WTC11 (cell line): Measurements from ENCODE around the gene ARHGAP28. TPM values are rescaled to one million over a fixed set of nuclear protein-coding genes. Genes with fewer than 3 reads are reported as not detected.

Source experiments
- ATAC-seq: fragments of 200-7000 bp; cut with Tn5 transposase; 2 replicates; pipeline ENCODE4 v1.10.0; 2021; ENCODE audit warnings: mild to moderate bottlenecking, moderate library complexity
- CTCF ChIA-PET: fragments of 300-600 bp; sonication (Branson Sonifier 250); formaldehyde crosslinking; loops from one replicate; lab custom pipeline; 2021; ENCODE audit warnings: antibody characterized with exemption; lab: Charles Lee
- POLR2A ChIA-PET: fragments of 350-600 bp; sonication (Branson Sonifier 250); formaldehyde crosslinking; loops from one replicate; lab custom pipeline; 2021; ENCODE audit warnings: antibody characterized with exemption; lab: Charles Lee
- DNase-seq: peaks from one replicate; pipeline ENCODE4 v3.0.0; 2021; ENCODE audit warnings: low spot score
- H3K27ac Mint-ChIP-seq: 2 replicates; pipeline ENCODE4 v1.8.0; 2021; ENCODE audit warnings: mixed read lengths
- H3K27me3 Mint-ChIP-seq: 2 replicates; pipeline ENCODE4 v1.8.0; 2021; ENCODE audit warnings: low read depth, mild to moderate bottlenecking, moderate library complexity, mixed read lengths
- H3K36me3 Mint-ChIP-seq: 2 replicates; pipeline ENCODE4 v1.8.0; 2021; ENCODE audit warnings: mixed read lengths
- H3K4me1 Mint-ChIP-seq: 2 replicates; pipeline ENCODE4 v1.8.0; 2022; ENCODE audit warnings: mixed read lengths
- H3K4me3 Mint-ChIP-seq: 2 replicates; pipeline ENCODE4 v1.8.0; 2021; ENCODE audit warnings: mild to moderate bottlenecking, moderate library complexity, mixed read lengths
- H3K9me3 Mint-ChIP-seq: 2 replicates; pipeline ENCODE4 v1.8.0; 2021; ENCODE audit warnings: mixed read lengths
- CREB1 ChIP-seq: sonication (generic); formaldehyde crosslinking; IDR thresholded peaks from 2 replicates; pipeline ENCODE4 v1.8.0; 2023; ENCODE audit warnings: mild to moderate bottlenecking, missing genetic modification reagents
- GABPB1 ChIP-seq: sonication (generic); formaldehyde crosslinking; IDR thresholded peaks from 2 replicates; pipeline ENCODE4 v1.8.1; 2023; ENCODE audit warnings: mild to moderate bottlenecking, missing genetic modification reagents
- GTF2I ChIP-seq: fragments of 250-450 bp; sonication (Bioruptor Pico); conservative IDR thresholded peaks from 2 replicates; pipeline ENCODE4 v1.4.0; 2021; ENCODE audit warnings: mild to moderate bottlenecking
- IRF2 ChIP-seq: sonication (generic); formaldehyde crosslinking; IDR thresholded peaks from 2 replicates; pipeline ENCODE4 v1.8.0; 2022; ENCODE audit warnings: low read depth, missing genetic modification reagents, borderline replicate concordance
- NFATC4 ChIP-seq: fragments of 250-450 bp; sonication (Bioruptor Pico); IDR thresholded peaks from 2 replicates; pipeline ENCODE4 v1.9.0; 2021; ENCODE audit warnings: mild to moderate bottlenecking
- NFE2L1 ChIP-seq: sonication (generic); formaldehyde crosslinking; IDR thresholded peaks from 2 replicates; pipeline ENCODE4 v1.8.1; 2023; ENCODE audit warnings: missing genetic modification reagents
- RORB ChIP-seq: fragments of 250-450 bp; sonication (Bioruptor Pico); IDR thresholded peaks from 2 replicates; pipeline ENCODE4 v1.9.0; 2021; ENCODE audit warnings: mild to moderate bottlenecking
- SMAD4 ChIP-seq: sonication (generic); formaldehyde crosslinking; IDR thresholded peaks from 2 replicates; pipeline ENCODE4 v1.8.0; 2022; ENCODE audit warnings: mild to moderate bottlenecking, missing genetic modification reagents
- TEAD1 ChIP-seq: sonication (generic); formaldehyde crosslinking; IDR thresholded peaks from 2 replicates; pipeline ENCODE4 v1.8.0; 2022; ENCODE audit warnings: mild to moderate bottlenecking, missing genetic modification reagents
- ZNF121 ChIP-seq: sonication (generic); formaldehyde crosslinking; IDR thresholded peaks from 2 replicates; pipeline ENCODE4 v1.8.0; 2023; ENCODE audit warnings: missing genetic modification reagents
- ZNF219 ChIP-seq: sonication (generic); formaldehyde crosslinking; IDR thresholded peaks from 2 replicates; pipeline ENCODE4 v1.8.0; 2023; ENCODE audit warnings: missing genetic modification reagents, mild to moderate bottlenecking, borderline replicate concordance
- ZNF317 ChIP-seq: sonication (generic); formaldehyde crosslinking; IDR thresholded peaks from 2 replicates; pipeline ENCODE4 v1.8.1; 2023; ENCODE audit warnings: low read depth, mild to moderate bottlenecking, moderate library complexity, missing genetic modification reagents, borderline replicate concordance
- ZNF416 ChIP-seq: fragments of 250-450 bp; sonication (Bioruptor Pico); IDR thresholded peaks from 2 replicates; pipeline ENCODE4 v1.9.0; 2021; ENCODE audit warnings: mild to moderate bottlenecking, inconsistent platforms
- total RNA-seq: library from RNA; stranded (reverse); gene quantifications from 3 replicates; pipeline ENCODE4 v1.2.3, GENCODE V29; 2021
- TF ChIP-seq, protein P1 (sequence below): fragments of 200-600 bp; IDR thresholded peaks from 2 replicates; pipeline ENCODE4 v1.8.0; 2022; ENCODE audit warnings: antibody characterized with exemption
- TF ChIP-seq, protein P2 (sequence below): sonication (generic); formaldehyde crosslinking; IDR thresholded peaks from 2 replicates; pipeline ENCODE4 v1.8.0; 2023; ENCODE audit warnings: missing genetic modification reagents
- TF ChIP-seq, protein P3 (sequence below): fragments of 250-450 bp; sonication (Bioruptor Pico); conservative IDR thresholded peaks from 2 replicates; pipeline ENCODE4 v1.9.0; 2021; ENCODE audit warnings: mild to moderate bottlenecking
- TF ChIP-seq, protein P4 (sequence below): sonication (generic); formaldehyde crosslinking; IDR thresholded peaks from 2 replicates; pipeline ENCODE4 v1.8.1; 2022; ENCODE audit warnings: low read depth, mild to moderate bottlenecking, moderate library complexity, missing genetic modification reagents, borderline replicate concordance
- TF ChIP-seq, protein P5 (sequence below): sonication (generic); formaldehyde crosslinking; IDR thresholded peaks from 2 replicates; pipeline ENCODE4 v1.8.1; 2022; ENCODE audit warnings: mild to moderate bottlenecking, missing genetic modification reagents, moderate library complexity, borderline replicate concordance
- TF ChIP-seq, protein P6 (sequence below): sonication (generic); formaldehyde crosslinking; IDR thresholded peaks from 2 replicates; pipeline ENCODE4 v1.8.0; 2022; ENCODE audit warnings: mild to moderate bottlenecking, missing genetic modification reagents

Gene ARHGAP28
- total RNA-seq, 1 experiment from 2014 or later = 14.8 TPM

DNA sequence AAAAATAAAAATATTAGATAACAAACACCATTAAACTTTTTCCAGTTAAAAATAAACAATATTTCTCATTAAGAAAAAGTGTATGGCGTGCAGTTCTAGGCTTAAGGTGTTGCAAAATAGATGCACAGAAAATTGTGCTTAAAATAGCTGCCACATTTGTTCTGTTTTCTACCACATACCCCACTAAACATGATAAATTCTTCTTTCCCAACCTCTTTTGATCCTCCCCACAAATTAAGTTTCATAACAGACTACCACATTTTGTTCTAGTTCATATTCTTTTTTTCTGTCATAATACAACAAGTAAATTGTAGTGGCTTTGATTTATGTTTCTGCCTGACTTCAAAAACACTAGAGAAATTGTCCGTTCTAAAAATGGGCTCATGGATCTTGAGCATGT is 64.5 kb downstream of the ARHGAP28 start (continued):
- TF ChIP-seq, protein P1, sequence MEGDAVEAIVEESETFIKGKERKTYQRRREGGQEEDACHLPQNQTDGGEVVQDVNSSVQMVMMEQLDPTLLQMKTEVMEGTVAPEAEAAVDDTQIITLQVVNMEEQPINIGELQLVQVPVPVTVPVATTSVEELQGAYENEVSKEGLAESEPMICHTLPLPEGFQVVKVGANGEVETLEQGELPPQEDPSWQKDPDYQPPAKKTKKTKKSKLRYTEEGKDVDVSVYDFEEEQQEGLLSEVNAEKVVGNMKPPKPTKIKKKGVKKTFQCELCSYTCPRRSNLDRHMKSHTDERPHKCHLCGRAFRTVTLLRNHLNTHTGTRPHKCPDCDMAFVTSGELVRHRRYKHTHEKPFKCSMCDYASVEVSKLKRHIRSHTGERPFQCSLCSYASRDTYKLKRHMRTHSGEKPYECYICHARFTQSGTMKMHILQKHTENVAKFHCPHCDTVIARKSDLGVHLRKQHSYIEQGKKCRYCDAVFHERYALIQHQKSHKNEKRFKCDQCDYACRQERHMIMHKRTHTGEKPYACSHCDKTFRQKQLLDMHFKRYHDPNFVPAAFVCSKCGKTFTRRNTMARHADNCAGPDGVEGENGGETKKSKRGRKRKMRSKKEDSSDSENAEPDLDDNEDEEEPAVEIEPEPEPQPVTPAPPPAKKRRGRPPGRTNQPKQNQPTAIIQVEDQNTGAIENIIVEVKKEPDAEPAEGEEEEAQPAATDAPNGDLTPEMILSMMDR = no peak
- TF ChIP-seq, protein P2, sequence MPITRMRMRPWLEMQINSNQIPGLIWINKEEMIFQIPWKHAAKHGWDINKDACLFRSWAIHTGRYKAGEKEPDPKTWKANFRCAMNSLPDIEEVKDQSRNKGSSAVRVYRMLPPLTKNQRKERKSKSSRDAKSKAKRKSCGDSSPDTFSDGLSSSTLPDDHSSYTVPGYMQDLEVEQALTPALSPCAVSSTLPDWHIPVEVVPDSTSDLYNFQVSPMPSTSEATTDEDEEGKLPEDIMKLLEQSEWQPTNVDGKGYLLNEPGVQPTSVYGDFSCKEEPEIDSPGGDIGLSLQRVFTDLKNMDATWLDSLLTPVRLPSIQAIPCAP (CRISPR knock-in tag) = no peak

DNA sequence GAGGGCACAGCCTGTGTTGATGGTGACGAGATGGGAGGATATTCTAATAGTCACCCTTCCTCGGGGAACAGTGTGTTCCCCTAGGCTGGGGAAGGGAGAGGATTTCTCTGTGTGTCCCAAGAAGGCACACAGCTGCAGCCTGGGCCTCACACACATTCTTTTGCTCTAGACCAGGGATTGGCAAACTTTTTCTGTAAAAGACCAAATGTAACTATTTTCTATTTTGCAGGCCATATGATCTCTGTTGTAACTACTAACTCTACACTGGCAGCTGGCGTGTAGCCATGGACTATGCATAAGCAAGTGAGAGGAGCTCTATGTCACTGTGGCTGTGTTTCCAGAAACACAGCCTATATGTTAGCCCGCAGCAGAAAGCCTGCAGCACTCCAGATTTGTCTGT is 65.8 kb downstream of the ARHGAP28 start:
- H3K4me1 Mint-ChIP-seq = peaks cover 29% of the 10 kb centered on the region
- DNase-seq (no peak), ATAC-seq (peak; percentile 56)
- H3K27ac Mint-ChIP-seq = peak overlapping the region; percentile 17; the same call in 1 of the 2 replicates
- H3K27me3 Mint-ChIP-seq = no peaks in the 10 kb centered on the region
- no peak overlapping the region for H3K4me3 Mint-ChIP-seq
- peaks cover 3% of the 10 kb centered on the region for H3K36me3 Mint-ChIP-seq
- peaks cover 5% of the 10 kb centered on the region for H3K9me3 Mint-ChIP-seq
- ChIA-PET POLR2A (no interaction called here), CTCF (no interaction called here)
- TF ChIP-seq ZNF317 (CRISPR knock-in tag) (no peak), ZNF416 (no peak), SMAD4 (CRISPR knock-in tag) (no peak), ZNF121 (CRISPR knock-in tag) (no peak), CREB1 (CRISPR knock-in tag) (no peak), NFE2L1 (CRISPR knock-in tag) (no peak), RORB (CRISPR knock-in tag) (no peak), TEAD1 (CRISPR knock-in tag) (no peak), ZNF219 (CRISPR knock-in tag) (no peak), IRF2 (CRISPR knock-in tag) (no peak), GTF2I (CRISPR knock-in tag) (no peak), NFATC4 (CRISPR knock-in tag) (no peak), GABPB1 (CRISPR knock-in tag) (no peak)
- TF ChIP-seq, protein P3, sequence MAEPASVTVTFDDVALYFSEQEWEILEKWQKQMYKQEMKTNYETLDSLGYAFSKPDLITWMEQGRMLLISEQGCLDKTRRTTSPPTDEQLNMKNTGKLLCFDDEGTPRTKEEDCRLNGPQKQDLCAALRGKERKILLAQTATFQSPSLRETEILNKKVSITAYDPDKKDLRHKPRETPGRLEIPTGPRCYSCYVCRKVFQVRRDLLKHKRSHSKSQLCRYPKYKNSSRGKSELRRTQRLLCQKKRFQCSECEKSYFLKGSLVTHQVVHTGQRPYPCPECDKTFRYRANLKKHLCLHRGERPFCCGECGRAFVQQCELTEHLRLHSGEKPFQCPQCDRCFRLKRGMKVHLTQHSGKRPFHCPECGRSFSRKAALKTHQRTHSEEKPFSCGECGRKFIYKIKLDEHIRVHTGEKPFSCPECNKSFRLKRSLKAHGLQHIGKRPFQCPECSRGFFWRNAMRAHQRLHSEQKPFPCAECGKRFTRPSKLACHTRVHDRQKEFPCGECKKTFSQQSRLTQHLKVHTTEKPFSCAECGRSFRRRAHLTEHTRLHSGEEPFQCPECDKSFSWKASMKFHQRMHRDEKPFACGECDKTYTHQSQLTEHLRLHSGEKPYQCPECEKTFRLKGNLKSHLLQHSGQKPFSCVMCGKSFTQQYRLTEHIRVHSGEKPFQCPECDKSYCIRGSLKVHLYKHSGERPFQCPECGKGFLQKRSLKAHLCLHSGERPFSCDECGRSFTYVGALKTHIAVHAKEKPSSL = no peak
- TF ChIP-seq, protein P4, sequence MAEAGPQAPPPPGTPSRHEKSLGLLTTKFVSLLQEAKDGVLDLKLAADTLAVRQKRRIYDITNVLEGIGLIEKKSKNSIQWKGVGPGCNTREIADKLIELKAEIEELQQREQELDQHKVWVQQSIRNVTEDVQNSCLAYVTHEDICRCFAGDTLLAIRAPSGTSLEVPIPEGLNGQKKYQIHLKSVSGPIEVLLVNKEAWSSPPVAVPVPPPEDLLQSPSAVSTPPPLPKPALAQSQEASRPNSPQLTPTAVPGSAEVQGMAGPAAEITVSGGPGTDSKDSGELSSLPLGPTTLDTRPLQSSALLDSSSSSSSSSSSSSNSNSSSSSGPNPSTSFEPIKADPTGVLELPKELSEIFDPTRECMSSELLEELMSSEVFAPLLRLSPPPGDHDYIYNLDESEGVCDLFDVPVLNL (CRISPR knock-in tag) = no peak
- TF ChIP-seq, protein P5, sequence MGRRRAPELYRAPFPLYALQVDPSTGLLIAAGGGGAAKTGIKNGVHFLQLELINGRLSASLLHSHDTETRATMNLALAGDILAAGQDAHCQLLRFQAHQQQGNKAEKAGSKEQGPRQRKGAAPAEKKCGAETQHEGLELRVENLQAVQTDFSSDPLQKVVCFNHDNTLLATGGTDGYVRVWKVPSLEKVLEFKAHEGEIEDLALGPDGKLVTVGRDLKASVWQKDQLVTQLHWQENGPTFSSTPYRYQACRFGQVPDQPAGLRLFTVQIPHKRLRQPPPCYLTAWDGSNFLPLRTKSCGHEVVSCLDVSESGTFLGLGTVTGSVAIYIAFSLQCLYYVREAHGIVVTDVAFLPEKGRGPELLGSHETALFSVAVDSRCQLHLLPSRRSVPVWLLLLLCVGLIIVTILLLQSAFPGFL = no peak
- TF ChIP-seq, protein P6, sequence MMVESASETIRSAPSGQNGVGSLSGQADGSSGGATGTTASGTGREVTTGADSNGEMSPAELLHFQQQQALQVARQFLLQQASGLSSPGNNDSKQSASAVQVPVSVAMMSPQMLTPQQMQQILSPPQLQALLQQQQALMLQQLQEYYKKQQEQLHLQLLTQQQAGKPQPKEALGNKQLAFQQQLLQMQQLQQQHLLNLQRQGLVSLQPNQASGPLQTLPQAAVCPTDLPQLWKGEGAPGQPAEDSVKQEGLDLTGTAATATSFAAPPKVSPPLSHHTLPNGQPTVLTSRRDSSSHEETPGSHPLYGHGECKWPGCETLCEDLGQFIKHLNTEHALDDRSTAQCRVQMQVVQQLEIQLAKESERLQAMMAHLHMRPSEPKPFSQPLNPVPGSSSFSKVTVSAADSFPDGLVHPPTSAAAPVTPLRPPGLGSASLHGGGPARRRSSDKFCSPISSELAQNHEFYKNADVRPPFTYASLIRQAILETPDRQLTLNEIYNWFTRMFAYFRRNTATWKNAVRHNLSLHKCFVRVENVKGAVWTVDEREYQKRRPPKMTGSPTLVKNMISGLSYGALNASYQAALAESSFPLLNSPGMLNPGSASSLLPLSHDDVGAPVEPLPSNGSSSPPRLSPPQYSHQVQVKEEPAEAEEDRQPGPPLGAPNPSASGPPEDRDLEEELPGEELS = no peak
